AG04450 (cell line): ENCODE measurements around the gene SAMMSON. TPM values are rescaled to one million over a fixed set of nuclear protein-coding genes. Genes with fewer than 3 reads are reported as not detected.
A peak's percentile ranks its signal among the peaks of the same experiment; 100 is the strongest.

Experiments used
- CTCF ChIA-PET: fragments of 300-600, 350-600 bp; formaldehyde crosslinking; extraction: SDS; loops from one replicate; lab custom pipeline; 2022; ENCODE audit warnings: antibody characterized with exemption, inconsistent platforms; lab: Charles Lee
- POLR2A ChIA-PET: fragments of 350-600 bp; formaldehyde crosslinking; extraction: SDS; loops from one replicate; lab custom pipeline; 2021; ENCODE audit warnings: antibody characterized with exemption, inconsistent platforms; lab: Yijun Ruan, JAX
- DNase-seq: peaks from one replicate; pipeline ENCODE4 v3.0.0-alpha.2; 2011; ENCODE audit warnings: low read depth, low spot score
- H3K27ac ChIP-seq: one replicate; pipeline ENCODE4 v1.5.1; 2012; ENCODE audit warnings: low read depth, low read length, control low read depth
- H3K27me3 ChIP-seq: one replicate; pipeline ENCODE4 v1.6.0; 2012; ENCODE audit warnings: low read length; ENCODE audit not compliant: control insufficient read depth, insufficient read depth
- H3K4me3 ChIP-seq: 2 replicates; pipeline ENCODE4 v1.5.1; 2011; ENCODE audit warnings: mild to moderate bottlenecking, low read depth, low read length, control low read depth
- H3K9me3 ChIP-seq: 2 replicates; pipeline ENCODE4 v1.5.1; 2012; ENCODE audit warnings: low read length; ENCODE audit not compliant: control insufficient read depth, insufficient read depth
- CTCF ChIP-seq: IDR thresholded peaks from 2 replicates; pipeline ENCODE4 v1.5.1; 2011; ENCODE audit warnings: low read depth, low read length, control low read depth, inconsistent platforms
- polyA minus RNA-seq: library from RNA; depleted of rRNA, polyadenylated mRNA; stranded (reverse); fragments of >200 nt; gene quantifications from 2 replicates; pipeline ENCODE4 v1.2.3, GENCODE V29; 2011; rRNA and poly(A)+ RNA removed
- polyA plus RNA-seq: library from polyadenylated mRNA; depleted of rRNA; stranded (reverse); fragments of >200 nt; gene quantifications from 2 replicates; pipeline ENCODE4 v1.2.3, GENCODE V29; 2011; rRNA removed

The SAMMSON gene
- polyA plus RNA-seq (not detected in 2 replicates), polyA minus RNA-seq (not detected in 2 replicates)

- Histone ChIP-seq H3K4me3 (peak within 1 kb of the TSS; percentile 0; the same call in 1 of the 2 replicates), H3K27ac (peak within 1 kb of the TSS; percentile 73), H3K27me3 (no peaks in the 10 kb centered on the region), H3K9me3 (peaks cover 4% of the 10 kb centered on the region; the same call in 1 of the 2 replicates)
- TF ChIP-seq CTCF = no peak
- POLR2A ChIA-PET = no interaction called here
- CTCF ChIA-PET = no interaction called here
- DNase-seq = peak; percentile 20
Observed at GRCh38 chr3:69999140-70000027, at the start of gene SAMMSON. Gene SAMMSON, plus strand, starts transcription at chr3:69999733.

DNA sequence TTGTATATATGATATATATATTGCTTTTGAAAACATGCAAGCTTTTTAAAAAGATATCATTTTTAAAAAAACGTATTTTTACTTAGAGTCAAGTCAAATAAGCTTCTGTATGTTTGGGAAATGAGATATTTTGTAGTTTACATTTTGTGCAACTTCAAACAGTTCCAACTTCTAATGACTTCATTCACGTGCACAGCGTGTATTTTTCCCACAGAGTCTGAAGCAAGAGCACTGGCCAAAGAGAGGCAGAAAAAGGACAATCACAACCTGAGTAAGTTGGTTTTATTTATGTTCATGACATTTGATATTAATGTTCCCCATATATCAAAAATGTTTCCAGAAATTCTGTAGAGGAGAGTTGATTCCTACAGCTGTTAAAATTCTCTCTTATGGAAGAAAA lies 47.9 kb upstream of the SAMMSON start:
- Histone ChIP-seq H3K27ac (no peak overlapping the region), H3K9me3 (no peaks in the 10 kb centered on the region), H3K27me3 (no peaks in the 10 kb centered on the region), H3K4me3 (no peak overlapping the region)
- no peak for TF ChIP-seq CTCF
- ChIA-PET POLR2A (interaction anchor here (0.6 kb wide), 1 partner anchor 33 kb away, joined by 4 read pairs; no protein-coding TSS in a partner anchor), CTCF (interaction anchor here (0.6 to 1.4 kb wide), 9 partner anchors 25 to 1076 kb away, joined by 3 to 7 read pairs (median 3); no protein-coding TSS in a partner anchor)
- no peak for DNase-seq

- no peaks in the 10 kb centered on the region for H3K9me3 ChIP-seq
- no peak for DNase-seq
- no peak overlapping the region for H3K4me3 ChIP-seq
- no peak for TF ChIP-seq CTCF
- ChIA-PET CTCF (no interaction called here), POLR2A (no interaction called here)
- no peak overlapping the region for H3K27ac ChIP-seq
- H3K27me3 ChIP-seq = no peaks in the 10 kb centered on the region
Observed at GRCh38 chr3:69959581-69959980, 40.0 kb upstream of the SAMMSON start.

GRCh38 chr3:69961706-69962439 lies 37.7 kb upstream of the SAMMSON start:
- CTCF ChIA-PET = no interaction called here
- no peak for DNase-seq

More at GRCh38 chr3:69961706-69962439, 37.7 kb upstream of the SAMMSON start:
- no peaks in the 10 kb centered on the region for H3K27me3 ChIP-seq
- no peaks in the 10 kb centered on the region for H3K9me3 ChIP-seq
- no peak overlapping the region for H3K27ac ChIP-seq
- POLR2A ChIA-PET = no interaction called here
- TF ChIP-seq CTCF = no peak
- H3K4me3 ChIP-seq = no peak overlapping the region
